OCI-LY1 (cell line): ENCODE measurements around the gene AMZ1.

ENCODE experiments used
- EZH2 ChIP-seq: fragments of 200-600 bp; sonication (generic), shearing (Covaris generic); IDR thresholded peaks from 2 replicates; pipeline ENCODE4 v1.8.0; 2017; ENCODE audit warnings: borderline replicate concordance, mixed run types, mild to moderate bottlenecking, antibody characterized with exemption, low read length, moderate library complexity, mixed read lengths
- TF ChIP-seq, protein P1 (sequence below): fragments of 200-600 bp; sonication (generic), shearing (Covaris generic); IDR thresholded peaks from 2 replicates; pipeline ENCODE4 v1.5.1; 2017; ENCODE audit warnings: mild to moderate bottlenecking, antibody characterized with exemption, low read length, moderate library complexity, mixed read lengths

DNA sequence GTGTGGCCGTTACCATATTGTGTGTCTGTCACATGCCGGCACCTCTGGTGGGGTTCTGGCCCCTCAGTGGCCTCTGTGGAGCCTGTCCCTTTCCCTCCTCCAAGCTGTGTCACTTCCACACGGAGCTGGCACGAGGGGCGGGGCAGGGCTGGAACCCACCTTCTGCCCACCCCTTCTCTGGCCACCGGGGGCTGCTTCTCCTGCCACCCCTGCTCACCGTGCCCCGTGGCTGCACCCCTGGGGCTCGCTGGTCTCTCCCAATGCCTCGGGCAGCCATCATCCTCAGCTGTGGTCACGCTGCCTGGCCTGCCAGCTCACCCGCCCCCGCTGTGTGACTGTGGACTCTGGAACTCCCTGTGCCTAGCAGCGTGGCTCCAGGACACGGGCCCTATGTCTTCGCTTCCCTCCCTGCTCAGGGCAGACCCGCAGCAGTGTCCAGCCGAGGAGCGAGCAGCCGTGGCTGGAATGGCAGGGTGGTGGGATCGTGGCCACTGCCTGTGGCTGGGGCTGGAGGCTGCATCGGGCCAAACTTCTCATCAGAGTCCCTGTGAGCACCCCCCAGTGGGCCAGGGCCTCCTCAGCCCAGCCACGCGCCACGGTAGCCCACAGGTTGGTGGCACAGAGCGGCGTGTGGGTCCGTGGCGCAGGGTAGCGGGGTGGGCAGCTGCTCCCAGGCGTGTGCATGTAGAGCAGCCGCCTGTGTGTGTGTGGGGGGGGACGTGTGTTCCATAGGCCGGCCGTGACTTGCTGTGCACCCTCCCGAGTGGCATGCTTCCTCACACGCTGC is 48.1 kb upstream of the AMZ1 start:
- TF ChIP-seq, protein P1, sequence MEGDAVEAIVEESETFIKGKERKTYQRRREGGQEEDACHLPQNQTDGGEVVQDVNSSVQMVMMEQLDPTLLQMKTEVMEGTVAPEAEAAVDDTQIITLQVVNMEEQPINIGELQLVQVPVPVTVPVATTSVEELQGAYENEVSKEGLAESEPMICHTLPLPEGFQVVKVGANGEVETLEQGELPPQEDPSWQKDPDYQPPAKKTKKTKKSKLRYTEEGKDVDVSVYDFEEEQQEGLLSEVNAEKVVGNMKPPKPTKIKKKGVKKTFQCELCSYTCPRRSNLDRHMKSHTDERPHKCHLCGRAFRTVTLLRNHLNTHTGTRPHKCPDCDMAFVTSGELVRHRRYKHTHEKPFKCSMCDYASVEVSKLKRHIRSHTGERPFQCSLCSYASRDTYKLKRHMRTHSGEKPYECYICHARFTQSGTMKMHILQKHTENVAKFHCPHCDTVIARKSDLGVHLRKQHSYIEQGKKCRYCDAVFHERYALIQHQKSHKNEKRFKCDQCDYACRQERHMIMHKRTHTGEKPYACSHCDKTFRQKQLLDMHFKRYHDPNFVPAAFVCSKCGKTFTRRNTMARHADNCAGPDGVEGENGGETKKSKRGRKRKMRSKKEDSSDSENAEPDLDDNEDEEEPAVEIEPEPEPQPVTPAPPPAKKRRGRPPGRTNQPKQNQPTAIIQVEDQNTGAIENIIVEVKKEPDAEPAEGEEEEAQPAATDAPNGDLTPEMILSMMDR, result no peak
- TF ChIP-seq EZH2, result no peak
